ENCODE data around the gene HECW1.

HECW1 gene

DNA sequence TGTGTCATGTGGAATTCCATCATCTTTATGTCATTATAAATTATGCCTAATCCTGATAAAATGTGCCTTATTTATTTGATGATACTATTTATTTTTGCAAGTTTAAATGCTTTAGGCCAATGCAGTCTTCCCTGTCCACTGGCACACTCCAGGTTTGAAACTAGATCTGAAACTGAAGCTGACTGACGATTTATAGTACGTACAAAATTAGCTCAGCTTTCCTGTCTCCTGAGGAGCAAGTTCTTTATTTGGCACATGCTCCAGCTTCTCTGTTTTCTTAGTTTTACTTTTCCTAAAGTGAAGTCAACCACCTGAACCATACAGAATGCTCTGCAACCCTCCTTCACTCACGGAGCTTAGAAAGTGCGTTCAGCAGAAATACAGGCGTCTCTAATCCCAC, 164.1 kb downstream of the HECW1 start:
- Histone ChIP-seq H3K27me3 (ENCODE audit: control insufficient read depth, insufficient read depth, low read length, poor library complexity, severe bottlenecking) (no peaks in the 10 kb centered on the region), H3K4me1 (ENCODE audit: control insufficient read depth, insufficient read depth, low read length) (peaks cover 4% of the 10 kb centered on the region), H3K27ac (ENCODE audit: insufficient read depth, low read depth, low read length, poor library complexity, severe bottlenecking) (no peak overlapping the region), H3K36me3 (ENCODE audit: control insufficient read depth, insufficient read depth, low read length) (no peaks in the 10 kb centered on the region), H3K4me3 (ENCODE audit: insufficient read depth, low read depth, low read length) (no peak overlapping the region), H3K9me3 (ENCODE audit: control insufficient read depth, low read length) (no peaks in the 10 kb centered on the region)
- WGBS, 2 experiments, result 95 to 96% methylated on average over 5 of the region's 5 CpGs

DNA sequence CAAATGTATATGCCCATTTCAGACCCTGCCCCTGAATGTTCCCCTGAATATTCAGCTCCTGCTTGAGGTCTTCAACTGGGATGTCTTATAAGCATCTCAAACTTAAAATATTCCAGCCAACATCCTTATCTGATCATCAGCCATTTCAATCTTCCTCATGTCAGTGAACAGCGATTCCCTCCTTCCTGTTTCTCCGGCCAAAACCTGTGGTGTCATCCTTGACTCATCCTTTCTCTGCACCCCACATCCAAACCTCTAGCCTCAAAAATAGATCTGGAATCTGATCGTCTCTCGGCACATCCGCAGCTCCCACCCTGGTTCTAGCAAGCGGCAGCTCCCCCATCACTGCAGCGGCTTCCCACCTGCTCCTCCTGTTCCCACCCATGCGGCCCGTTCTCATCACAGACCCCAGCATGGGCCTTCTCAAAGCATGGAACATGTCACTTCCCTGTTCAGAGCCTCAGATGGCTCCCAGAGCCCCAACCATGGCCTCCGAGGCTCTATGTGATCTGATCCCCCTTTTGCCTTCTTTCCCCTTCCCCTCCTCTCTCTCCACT, 165.7 kb downstream of the HECW1 start:
- no peak overlapping the region for H3K27ac ChIP-seq (ENCODE audit: insufficient read depth, low read depth, low read length, poor library complexity, severe bottlenecking)
- no peaks in the 10 kb centered on the region for H3K9me3 ChIP-seq (ENCODE audit: control insufficient read depth, low read length)
- H3K36me3 ChIP-seq (ENCODE audit: control insufficient read depth, insufficient read depth, low read length), result no peaks in the 10 kb centered on the region
- H3K4me1 ChIP-seq (ENCODE audit: control insufficient read depth, insufficient read depth, low read length), result peaks cover 4% of the 10 kb centered on the region
- H3K27me3 ChIP-seq (ENCODE audit: control insufficient read depth, insufficient read depth, low read length, poor library complexity, severe bottlenecking), result no peaks in the 10 kb centered on the region
- 93 to 94% methylated on average over 10 of the region's 10 CpGs for WGBS, 2 experiments
- no peak overlapping the region for H3K4me3 ChIP-seq (ENCODE audit: insufficient read depth, low read depth, low read length)

DNA sequence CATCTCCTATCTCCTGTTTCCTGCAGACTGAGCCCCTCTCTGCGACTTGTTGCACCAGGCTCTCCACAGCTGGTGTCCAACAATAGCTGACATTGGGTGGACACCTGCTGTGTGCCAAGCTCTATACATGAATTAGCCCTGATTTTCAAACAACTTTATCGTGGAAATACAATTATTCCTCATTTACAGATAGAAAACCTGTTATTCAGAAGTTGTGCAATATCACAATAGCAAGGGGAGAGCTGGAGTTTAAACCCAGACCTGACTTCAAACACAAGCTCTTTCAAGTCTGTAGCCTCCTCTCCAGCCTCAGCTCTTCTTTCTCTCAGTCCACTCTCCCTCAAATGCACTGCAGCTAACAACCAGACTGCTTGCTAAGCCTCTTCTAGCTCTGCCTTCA, 168.8 kb downstream of the HECW1 start:
- no peaks in the 10 kb centered on the region for H3K36me3 ChIP-seq (ENCODE audit: control insufficient read depth, insufficient read depth, low read length)
- WGBS, 2 experiments, result 80 to 88% methylated on average over 2 of the region's 2 CpGs

DNA sequence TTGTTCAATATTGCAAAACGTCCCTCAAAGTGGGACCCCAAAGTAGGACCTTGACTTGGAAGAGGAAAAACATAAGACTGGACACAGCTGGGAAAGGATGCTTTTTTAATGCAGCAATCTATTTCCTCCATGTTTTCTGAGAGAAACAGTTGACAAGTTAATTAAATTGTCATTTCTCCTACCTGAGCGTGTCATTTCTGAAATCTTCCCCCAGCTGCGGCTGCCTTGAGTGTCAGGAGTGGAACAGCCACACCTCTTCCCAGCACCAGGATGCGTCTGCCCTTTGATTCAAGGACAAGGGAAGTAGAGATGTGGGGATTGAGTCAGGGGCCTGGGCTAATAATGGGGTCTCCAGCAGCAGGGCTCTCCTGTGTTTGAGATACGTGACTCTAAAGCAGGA, 171.3 kb downstream of the HECW1 start:
- Histone ChIP-seq H3K36me3 (ENCODE audit: control insufficient read depth, insufficient read depth, low read length) (no peaks in the 10 kb centered on the region), H3K4me3 (ENCODE audit: insufficient read depth, low read depth, low read length) (no peak overlapping the region), H3K9me3 (ENCODE audit: control insufficient read depth, low read length) (no peaks in the 10 kb centered on the region), H3K4me1 (ENCODE audit: control insufficient read depth, insufficient read depth, low read length) (peaks cover 4% of the 10 kb centered on the region), H3K27me3 (ENCODE audit: control insufficient read depth, insufficient read depth, low read length, poor library complexity, severe bottlenecking) (no peaks in the 10 kb centered on the region), H3K27ac (ENCODE audit: insufficient read depth, low read depth, low read length, poor library complexity, severe bottlenecking) (no peak overlapping the region)
- WGBS, 2 experiments, result 93 to 95% methylated on average over 5 of the region's 5 CpGs

More for the DNA sequence above, 168.8 kb downstream of the HECW1 start:
- H3K27ac ChIP-seq (ENCODE audit: insufficient read depth, low read depth, low read length, poor library complexity, severe bottlenecking), result no peak overlapping the region
- H3K4me3 ChIP-seq (ENCODE audit: insufficient read depth, low read depth, low read length), result no peak overlapping the region
- no peaks in the 10 kb centered on the region for H3K27me3 ChIP-seq (ENCODE audit: control insufficient read depth, insufficient read depth, low read length, poor library complexity, severe bottlenecking)
- H3K4me1 ChIP-seq (ENCODE audit: control insufficient read depth, insufficient read depth, low read length), result peaks cover 4% of the 10 kb centered on the region
- H3K9me3 ChIP-seq (ENCODE audit: control insufficient read depth, low read length), result no peaks in the 10 kb centered on the region

DNA sequence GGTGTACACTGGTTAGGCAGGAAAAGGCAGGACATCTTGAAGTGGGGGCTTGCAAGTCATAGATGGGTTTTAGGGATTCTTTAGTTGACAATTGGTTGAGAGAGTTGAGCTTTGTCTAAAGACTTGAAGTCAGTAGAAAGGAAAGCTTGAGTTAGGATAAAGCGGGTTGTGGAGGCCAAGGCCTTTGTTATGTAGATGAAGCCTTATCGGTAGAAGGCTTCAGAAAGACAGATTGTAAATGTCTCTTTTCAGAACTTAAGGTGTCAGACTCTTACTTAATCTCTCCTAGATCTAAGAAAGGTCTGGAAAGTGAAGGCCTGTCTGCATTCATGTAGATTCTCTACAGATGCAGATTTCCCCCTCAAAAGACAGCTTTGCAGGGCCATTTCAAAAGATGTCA, 177.4 kb downstream of the HECW1 start:
- Histone ChIP-seq H3K9me3 (ENCODE audit: control insufficient read depth, low read length) (no peaks in the 10 kb centered on the region), H3K4me1 (ENCODE audit: control insufficient read depth, insufficient read depth, low read length) (no peaks in the 10 kb centered on the region), H3K36me3 (ENCODE audit: control insufficient read depth, insufficient read depth, low read length) (no peaks in the 10 kb centered on the region), H3K4me3 (ENCODE audit: insufficient read depth, low read depth, low read length) (no peak overlapping the region), H3K27me3 (ENCODE audit: control insufficient read depth, insufficient read depth, low read length, poor library complexity, severe bottlenecking) (no peaks in the 10 kb centered on the region), H3K27ac (ENCODE audit: insufficient read depth, low read depth, low read length, poor library complexity, severe bottlenecking) (no peak overlapping the region)
- WGBS, 2 experiments, result 58 to 63% methylated on average over 2 of the region's 2 CpGs

DNA sequence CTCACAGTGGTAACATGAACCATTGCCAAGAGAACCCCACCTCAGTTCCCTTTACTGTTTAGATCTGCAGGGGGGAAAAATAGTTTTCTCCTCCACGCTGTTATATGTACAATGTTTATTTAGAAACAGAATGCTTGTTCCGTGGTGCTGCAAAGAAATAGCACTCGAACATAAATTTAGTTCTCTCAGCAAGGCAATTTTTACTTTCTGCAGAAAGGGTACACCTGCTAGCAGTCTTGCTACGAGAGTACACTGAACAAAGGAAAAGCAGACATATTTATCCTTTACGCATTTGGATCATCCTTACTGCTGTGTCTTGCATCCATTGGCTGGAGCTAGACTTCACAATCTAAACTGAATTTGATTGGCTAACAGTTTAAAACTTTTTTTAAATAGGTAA, 178.5 kb downstream of the HECW1 start:
- Histone ChIP-seq H3K27ac (ENCODE audit: insufficient read depth, low read depth, low read length, poor library complexity, severe bottlenecking) (no peak overlapping the region), H3K4me1 (ENCODE audit: control insufficient read depth, insufficient read depth, low read length) (peaks cover 6% of the 10 kb centered on the region), H3K27me3 (ENCODE audit: control insufficient read depth, insufficient read depth, low read length, poor library complexity, severe bottlenecking) (no peaks in the 10 kb centered on the region), H3K4me3 (ENCODE audit: insufficient read depth, low read depth, low read length) (no peak overlapping the region), H3K9me3 (ENCODE audit: control insufficient read depth, low read length) (no peaks in the 10 kb centered on the region), H3K36me3 (ENCODE audit: control insufficient read depth, insufficient read depth, low read length) (no peaks in the 10 kb centered on the region)
- WGBS, 2 experiments, result 95 to 96% methylated on average over 5 of the region's 5 CpGs

DNA sequence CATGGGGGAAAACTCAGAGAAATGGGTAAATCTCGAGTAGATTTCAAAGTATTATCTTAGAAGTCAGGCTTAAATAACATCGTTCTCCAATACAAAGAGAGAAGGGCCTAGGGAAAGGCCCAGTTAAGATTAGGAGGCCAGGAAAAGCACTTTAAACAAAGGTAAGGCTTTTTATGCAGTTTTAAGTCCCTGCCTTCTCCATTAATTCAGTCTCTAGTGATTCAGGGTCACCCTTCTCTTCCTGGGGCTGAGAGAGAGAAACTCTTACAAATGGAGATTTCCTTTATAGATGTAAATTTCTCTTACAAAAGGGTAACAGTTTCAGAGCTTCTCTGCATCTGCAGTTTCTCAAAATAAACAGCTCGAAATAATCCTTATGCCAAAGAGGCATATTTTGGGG, 179.3 kb downstream of the HECW1 start:
- Histone ChIP-seq H3K9me3 (ENCODE audit: control insufficient read depth, low read length) (no peaks in the 10 kb centered on the region), H3K36me3 (ENCODE audit: control insufficient read depth, insufficient read depth, low read length) (no peaks in the 10 kb centered on the region), H3K27me3 (ENCODE audit: control insufficient read depth, insufficient read depth, low read length, poor library complexity, severe bottlenecking) (no peaks in the 10 kb centered on the region), H3K27ac (ENCODE audit: insufficient read depth, low read depth, low read length, poor library complexity, severe bottlenecking) (no peak overlapping the region), H3K4me1 (ENCODE audit: control insufficient read depth, insufficient read depth, low read length) (peaks cover 12% of the 10 kb centered on the region), H3K4me3 (ENCODE audit: insufficient read depth, low read depth, low read length) (no peak overlapping the region)
- WGBS, 2 experiments, result 64 to 66% methylated on average over 3 of the region's 3 CpGs

DNA sequence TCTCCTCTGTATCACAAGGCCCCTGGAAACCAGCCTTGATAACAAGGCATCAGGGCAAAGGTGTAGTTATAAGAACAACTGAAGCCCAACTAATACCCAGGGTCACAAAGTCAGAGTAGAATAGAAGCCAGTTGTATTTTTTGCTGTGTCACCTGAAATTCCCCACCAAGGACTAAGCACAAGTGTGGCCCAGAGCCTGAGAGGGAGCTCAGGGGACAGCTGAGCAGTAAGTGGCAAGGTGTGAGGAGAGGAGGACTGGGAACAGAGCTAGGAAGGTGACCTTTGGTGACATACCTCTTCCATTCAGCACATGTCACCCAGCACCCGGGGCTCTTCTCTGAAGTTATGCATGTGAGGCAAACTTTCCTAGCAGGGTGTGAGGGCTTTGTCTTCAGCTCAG, 179.9 kb downstream of the HECW1 start:
- Histone ChIP-seq H3K4me1 (ENCODE audit: control insufficient read depth, insufficient read depth, low read length) (peaks cover 12% of the 10 kb centered on the region), H3K36me3 (ENCODE audit: control insufficient read depth, insufficient read depth, low read length) (no peaks in the 10 kb centered on the region), H3K9me3 (ENCODE audit: control insufficient read depth, low read length) (no peaks in the 10 kb centered on the region), H3K27ac (ENCODE audit: insufficient read depth, low read depth, low read length, poor library complexity, severe bottlenecking) (no peak overlapping the region), H3K4me3 (ENCODE audit: insufficient read depth, low read depth, low read length) (no peak overlapping the region), H3K27me3 (ENCODE audit: control insufficient read depth, insufficient read depth, low read length, poor library complexity, severe bottlenecking) (no peaks in the 10 kb centered on the region)
- WGBS, 2 experiments, result 79 to 87% methylated on average over 1 of the region's 1 CpG

DNA sequence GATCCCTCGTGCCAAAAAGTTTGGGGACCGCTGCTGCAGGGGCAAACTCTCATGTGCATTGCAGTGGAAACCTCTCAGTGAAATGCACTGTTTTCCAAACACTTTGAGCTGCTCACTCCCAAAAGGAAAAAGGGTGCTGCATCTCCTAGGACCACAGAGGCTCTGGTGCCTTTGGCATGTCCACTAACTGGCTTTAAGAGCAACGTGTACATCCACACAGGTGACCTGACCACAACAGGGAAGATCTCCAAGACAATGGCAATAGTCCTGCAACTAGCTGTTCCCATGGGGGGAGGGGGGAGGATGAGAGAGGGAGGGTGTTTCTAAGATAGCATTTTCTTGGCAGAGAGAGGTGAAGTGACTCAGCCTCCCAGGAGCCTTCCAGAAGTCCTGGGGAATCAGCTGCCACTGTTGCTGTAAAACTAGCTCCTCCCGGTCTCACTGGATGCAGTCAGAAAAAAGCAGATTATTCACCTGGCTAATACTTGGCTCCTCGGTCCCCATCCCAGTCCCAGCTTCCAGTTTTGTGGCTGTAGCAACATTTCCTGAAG, 181.7 kb downstream of the HECW1 start:
- no peak overlapping the region for H3K27ac ChIP-seq (ENCODE audit: insufficient read depth, low read depth, low read length, poor library complexity, severe bottlenecking)
- H3K4me1 ChIP-seq (ENCODE audit: control insufficient read depth, insufficient read depth, low read length), result peaks cover 12% of the 10 kb centered on the region
- H3K27me3 ChIP-seq (ENCODE audit: control insufficient read depth, insufficient read depth, low read length, poor library complexity, severe bottlenecking), result no peaks in the 10 kb centered on the region
- 63 to 66% methylated on average over 5 of the region's 5 CpGs for WGBS, 2 experiments
- H3K4me3 ChIP-seq (ENCODE audit: insufficient read depth, low read depth, low read length), result no peak overlapping the region
- no peaks in the 10 kb centered on the region for H3K9me3 ChIP-seq (ENCODE audit: control insufficient read depth, low read length)
- H3K36me3 ChIP-seq (ENCODE audit: control insufficient read depth, insufficient read depth, low read length), result no peaks in the 10 kb centered on the region

DNA sequence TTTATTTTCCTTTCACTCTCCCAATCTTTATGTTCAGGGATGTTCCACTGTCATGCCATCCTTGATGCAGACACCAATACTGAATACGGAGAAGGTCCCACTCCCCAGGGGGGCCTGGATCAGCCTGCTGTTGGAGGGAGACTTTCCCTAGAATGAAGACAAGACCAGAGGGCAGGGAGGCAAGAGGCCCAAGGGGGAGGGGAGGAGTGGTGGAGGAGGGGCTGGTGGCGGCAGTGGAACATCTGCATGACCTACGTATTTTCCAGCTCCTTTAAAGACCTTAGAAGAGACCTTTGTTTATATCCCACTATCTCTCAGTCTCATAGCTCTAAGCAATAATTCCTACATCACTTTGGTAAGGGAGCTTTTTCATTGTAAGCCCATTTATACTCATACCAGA, 183.0 kb downstream of the HECW1 start:
- H3K27me3 ChIP-seq (ENCODE audit: control insufficient read depth, insufficient read depth, low read length, poor library complexity, severe bottlenecking), result no peaks in the 10 kb centered on the region
- H3K4me1 ChIP-seq (ENCODE audit: control insufficient read depth, insufficient read depth, low read length), result peaks cover 12% of the 10 kb centered on the region
- H3K36me3 ChIP-seq (ENCODE audit: control insufficient read depth, insufficient read depth, low read length), result no peaks in the 10 kb centered on the region
- H3K27ac ChIP-seq (ENCODE audit: insufficient read depth, low read depth, low read length, poor library complexity, severe bottlenecking), result no peak overlapping the region
- H3K9me3 ChIP-seq (ENCODE audit: control insufficient read depth, low read length), result no peaks in the 10 kb centered on the region
- 16 to 19% methylated on average over 3 of the region's 3 CpGs for WGBS, 2 experiments
- H3K4me3 ChIP-seq (ENCODE audit: insufficient read depth, low read depth, low read length), result no peak overlapping the region

DNA sequence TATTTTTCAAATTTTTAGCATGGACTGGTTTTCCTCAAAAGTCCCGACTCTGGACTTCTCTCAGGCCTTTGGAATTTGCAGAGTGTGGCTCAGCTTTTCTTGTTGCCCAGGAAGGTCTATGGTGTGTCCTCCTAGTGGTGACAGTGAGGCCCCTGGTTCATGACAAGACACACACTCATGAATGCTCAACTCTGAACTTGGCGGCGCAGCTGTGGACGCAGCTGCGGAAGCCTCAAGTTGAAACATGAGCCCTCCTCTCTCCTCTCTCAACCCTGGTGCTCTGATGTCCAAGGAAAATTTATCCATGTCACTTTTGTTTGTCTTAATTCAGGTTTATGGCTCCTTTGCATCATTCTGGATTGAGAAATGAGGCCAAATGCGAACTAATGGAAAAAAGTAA, 183.9 kb downstream of the HECW1 start:
- H3K4me3 ChIP-seq (ENCODE audit: insufficient read depth, low read depth, low read length), result no peak overlapping the region
- peaks cover 12% of the 10 kb centered on the region for H3K4me1 ChIP-seq (ENCODE audit: control insufficient read depth, insufficient read depth, low read length)
- no peaks in the 10 kb centered on the region for H3K36me3 ChIP-seq (ENCODE audit: control insufficient read depth, insufficient read depth, low read length)
- 93 to 97% methylated on average over 6 of the region's 6 CpGs for WGBS, 2 experiments
- H3K27me3 ChIP-seq (ENCODE audit: control insufficient read depth, insufficient read depth, low read length, poor library complexity, severe bottlenecking), result no peaks in the 10 kb centered on the region
- H3K9me3 ChIP-seq (ENCODE audit: control insufficient read depth, low read length), result no peaks in the 10 kb centered on the region
- no peak overlapping the region for H3K27ac ChIP-seq (ENCODE audit: insufficient read depth, low read depth, low read length, poor library complexity, severe bottlenecking)

Data from ectodermal cell (in vitro differentiated cells).